ENCODE data around the gene SERINC3. TPM values are rescaled to one million over a fixed set of nuclear protein-coding genes. Genes with fewer than 3 reads are reported as not detected.

Gene SERINC3
- total RNA-seq, 1 donor from 2014 or later: 47.1 TPM

DNA sequence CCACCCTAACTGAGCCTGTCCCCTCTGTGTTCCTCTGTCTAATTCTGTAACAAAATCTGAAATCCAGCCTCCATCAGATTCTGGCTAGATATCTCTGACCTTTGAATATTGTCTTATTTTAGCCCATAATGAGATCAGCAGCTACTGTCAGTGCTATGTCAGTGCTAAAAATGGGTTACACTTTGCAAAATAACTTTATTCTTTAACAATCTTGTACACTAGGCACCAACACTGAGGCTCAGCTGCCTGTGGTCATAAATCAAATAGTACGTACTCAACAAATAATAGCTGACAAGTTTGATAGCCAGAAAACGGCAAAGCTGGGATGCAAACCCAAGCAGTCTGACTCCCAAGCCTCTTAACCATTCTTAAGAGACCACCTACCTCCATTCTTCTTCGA, 24.1 kb downstream of the SERINC3 start:
- no peaks in the 10 kb centered on the region for H3K9me3 Mint-ChIP-seq
- no peak for DNase-seq (ENCODE audit: extremely low spot score, unreplicated experiment)
- H3K4me3 Mint-ChIP-seq: no peak overlapping the region
- H3K4me1 Mint-ChIP-seq (ENCODE audit: unreplicated experiment): no peaks in the 10 kb centered on the region
- peak overlapping the region; percentile 59 for H3K27ac Mint-ChIP-seq
- TF ChIP-seq, protein P1, sequence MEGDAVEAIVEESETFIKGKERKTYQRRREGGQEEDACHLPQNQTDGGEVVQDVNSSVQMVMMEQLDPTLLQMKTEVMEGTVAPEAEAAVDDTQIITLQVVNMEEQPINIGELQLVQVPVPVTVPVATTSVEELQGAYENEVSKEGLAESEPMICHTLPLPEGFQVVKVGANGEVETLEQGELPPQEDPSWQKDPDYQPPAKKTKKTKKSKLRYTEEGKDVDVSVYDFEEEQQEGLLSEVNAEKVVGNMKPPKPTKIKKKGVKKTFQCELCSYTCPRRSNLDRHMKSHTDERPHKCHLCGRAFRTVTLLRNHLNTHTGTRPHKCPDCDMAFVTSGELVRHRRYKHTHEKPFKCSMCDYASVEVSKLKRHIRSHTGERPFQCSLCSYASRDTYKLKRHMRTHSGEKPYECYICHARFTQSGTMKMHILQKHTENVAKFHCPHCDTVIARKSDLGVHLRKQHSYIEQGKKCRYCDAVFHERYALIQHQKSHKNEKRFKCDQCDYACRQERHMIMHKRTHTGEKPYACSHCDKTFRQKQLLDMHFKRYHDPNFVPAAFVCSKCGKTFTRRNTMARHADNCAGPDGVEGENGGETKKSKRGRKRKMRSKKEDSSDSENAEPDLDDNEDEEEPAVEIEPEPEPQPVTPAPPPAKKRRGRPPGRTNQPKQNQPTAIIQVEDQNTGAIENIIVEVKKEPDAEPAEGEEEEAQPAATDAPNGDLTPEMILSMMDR (conservative IDR thresholded peaks at IDR 0.05): no peak
- no peaks in the 10 kb centered on the region for H3K27me3 Mint-ChIP-seq
- H3K36me3 Mint-ChIP-seq: peaks cover 31% of the 10 kb centered on the region

DNA sequence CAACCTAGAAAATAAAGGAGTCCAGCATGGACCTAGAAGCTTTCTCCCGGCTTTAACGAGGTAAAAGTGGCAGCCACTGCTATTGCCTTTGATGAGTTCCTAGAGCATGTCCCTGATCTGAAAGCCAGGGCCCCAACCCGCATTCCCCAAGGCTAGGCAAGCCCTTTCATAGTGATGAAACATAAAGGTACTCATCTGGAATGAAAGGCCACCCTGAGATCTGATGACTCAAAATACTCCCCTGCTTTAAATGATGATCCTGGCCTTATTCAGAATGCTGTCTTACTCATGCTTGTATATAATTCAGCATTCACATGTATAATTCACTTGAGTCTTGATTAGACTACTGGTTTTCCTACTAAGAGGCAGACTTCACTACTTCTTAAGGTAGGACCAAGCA, 24.9 kb downstream of the SERINC3 start:
- no peaks in the 10 kb centered on the region for H3K27me3 Mint-ChIP-seq
- peak overlapping the region; percentile 4 for H3K27ac Mint-ChIP-seq
- H3K4me1 Mint-ChIP-seq (ENCODE audit: unreplicated experiment): no peaks in the 10 kb centered on the region
- no peaks in the 10 kb centered on the region for H3K9me3 Mint-ChIP-seq
- DNase-seq (ENCODE audit: extremely low spot score, unreplicated experiment): no peak
- TF ChIP-seq, protein P1 (conservative IDR thresholded peaks at IDR 0.05): no peak
- peaks cover 33% of the 10 kb centered on the region for H3K36me3 Mint-ChIP-seq
- no peak overlapping the region for H3K4me3 Mint-ChIP-seq

DNA sequence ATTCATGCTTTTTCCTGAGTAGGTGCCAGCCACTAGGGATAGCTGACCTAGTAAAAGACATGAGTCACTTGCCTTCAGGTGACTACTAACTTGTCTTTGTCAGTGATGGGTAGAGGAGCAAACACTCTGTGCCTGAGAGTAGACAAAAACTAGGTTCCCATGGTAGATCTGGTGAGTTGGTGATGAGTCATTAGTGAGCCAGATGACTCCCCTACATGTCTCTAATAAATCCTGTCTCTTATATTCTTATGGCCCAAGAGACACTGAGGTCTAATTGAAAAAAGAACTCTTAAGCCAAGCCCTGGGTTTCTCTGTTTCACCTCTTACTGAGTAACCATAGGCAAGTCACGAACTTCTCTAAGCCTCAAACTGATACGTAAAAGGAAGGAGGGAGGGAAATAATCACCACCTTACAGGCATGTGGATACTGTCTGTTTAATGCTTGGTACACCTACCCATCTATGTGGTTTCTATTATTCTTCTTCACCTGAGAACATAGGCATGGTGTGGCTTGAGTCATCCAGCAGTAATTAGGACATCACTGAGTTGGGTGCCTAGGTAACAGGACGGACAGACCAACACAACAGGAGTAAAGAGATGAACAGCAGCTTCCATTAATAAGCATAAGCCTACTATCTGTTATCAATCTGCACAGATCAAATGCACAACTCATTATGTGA, 25.9 kb downstream of the SERINC3 start:
- Mint-ChIP-seq H3K9me3 (no peaks in the 10 kb centered on the region), H3K27me3 (no peaks in the 10 kb centered on the region), H3K4me3 (no peak overlapping the region), H3K4me1 (ENCODE audit: unreplicated experiment) (no peaks in the 10 kb centered on the region), H3K36me3 (peaks cover 32% of the 10 kb centered on the region), H3K27ac (peak overlapping the region; percentile 78)
- TF ChIP-seq, protein P1 (conservative IDR thresholded peaks at IDR 0.05): no peak
- DNase-seq (ENCODE audit: extremely low spot score, unreplicated experiment): no peak

DNA sequence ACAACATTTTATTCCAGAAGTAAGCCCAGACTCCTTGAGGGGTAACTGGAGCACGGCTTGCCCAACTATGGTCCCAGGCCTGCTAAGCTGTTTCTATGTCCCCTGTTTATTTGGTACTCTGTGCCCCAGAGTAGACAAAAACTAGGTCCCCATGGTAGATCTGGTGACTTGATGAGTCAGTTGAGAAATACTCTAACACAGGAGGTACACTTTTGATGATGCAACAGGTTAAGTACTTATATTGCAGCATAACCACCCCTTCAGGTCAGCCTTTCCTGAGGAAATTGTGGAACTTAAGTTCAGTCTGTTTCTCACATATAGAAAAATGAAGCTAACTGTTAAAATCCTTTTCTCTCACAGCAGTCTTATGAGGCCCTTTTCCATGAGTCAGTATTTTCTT, 26.6 kb downstream of the SERINC3 start:
- Mint-ChIP-seq H3K4me3 (no peak overlapping the region), H3K9me3 (no peaks in the 10 kb centered on the region), H3K4me1 (ENCODE audit: unreplicated experiment) (no peaks in the 10 kb centered on the region), H3K27me3 (no peaks in the 10 kb centered on the region), H3K36me3 (peaks cover 32% of the 10 kb centered on the region), H3K27ac (peak overlapping the region; percentile 78)
- TF ChIP-seq, protein P1 (conservative IDR thresholded peaks at IDR 0.05): no peak
- no peak for DNase-seq (ENCODE audit: extremely low spot score, unreplicated experiment)

DNA sequence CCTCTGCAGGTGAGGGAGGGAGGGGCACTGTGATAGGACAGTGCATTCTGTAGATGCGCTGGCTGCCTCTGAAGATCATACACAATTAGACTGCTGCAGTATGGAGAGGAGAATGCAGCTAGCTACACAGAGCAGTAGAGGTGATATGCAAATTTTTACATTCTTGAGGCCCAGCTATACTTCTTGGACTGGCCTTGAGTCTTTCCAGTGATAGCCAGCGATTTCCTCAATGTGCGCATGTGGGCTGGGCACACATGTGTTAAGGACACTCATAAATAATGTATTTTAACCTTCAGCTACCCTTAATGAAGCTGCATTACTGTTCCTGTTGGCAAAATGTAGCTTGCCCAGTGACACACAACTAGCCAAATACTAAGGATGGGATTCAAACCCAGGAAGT, 27.2 kb downstream of the SERINC3 start:
- Mint-ChIP-seq H3K27ac (peak overlapping the region; percentile 16), H3K27me3 (no peaks in the 10 kb centered on the region), H3K4me3 (no peak overlapping the region), H3K36me3 (peaks cover 32% of the 10 kb centered on the region), H3K4me1 (ENCODE audit: unreplicated experiment) (no peaks in the 10 kb centered on the region), H3K9me3 (no peaks in the 10 kb centered on the region)
- no peak for DNase-seq (ENCODE audit: extremely low spot score, unreplicated experiment)
- TF ChIP-seq, protein P1 (conservative IDR thresholded peaks at IDR 0.05): no peak

All from type B pancreatic cell (in vitro differentiated cells).